ENCODE data around the gene TNFRSF12A. TPM values are rescaled to one million over a fixed set of nuclear protein-coding genes. Genes with fewer than 3 reads are reported as not detected.

Gene TNFRSF12A, protein sequence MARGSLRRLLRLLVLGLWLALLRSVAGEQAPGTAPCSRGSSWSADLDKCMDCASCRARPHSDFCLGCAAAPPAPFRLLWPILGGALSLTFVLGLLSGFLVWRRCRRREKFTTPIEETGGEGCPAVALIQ
- total RNA-seq: 1 to 10 TPM; 2.9 TPM

GRCh38 chr16:3020247-3020603 is at the start of gene TNFRSF12A:
Gene TNFRSF12A, plus strand, starts transcription at chr16:3020368. Its CDS starts 30 bp downstream, at chr16:3020398.
- Mint-ChIP-seq H3K4me3 (peak within 1 kb of the TSS; percentile 90), H3K27me3 (peaks cover 24% of the 10 kb centered on the region), H3K36me3 (peaks cover 2% of the 10 kb centered on the region), H3K27ac (peak within 1 kb of the TSS; percentile 56), H3K4me1 (peaks cover 36% of the 10 kb centered on the region), H3K9me3 (no peaks in the 10 kb centered on the region)
- POLR2A ChIA-PET: interaction anchor here (0.5 to 2.6 kb wide), 15 partner anchors 9 to 142 kb away, joined by 3 to 19 read pairs (median 3); partner anchors contain the start of gene MMP25
- DNase-seq (peak; percentile 86), ATAC-seq (ENCODE audit: low read depth) (peak; percentile 23)

- ATAC-seq (ENCODE audit: low read depth): no peak
- Mint-ChIP-seq H3K27ac (peak overlapping the region; percentile 61), H3K36me3 (peaks cover 3% of the 10 kb centered on the region), H3K9me3 (no peaks in the 10 kb centered on the region), H3K27me3 (peaks cover 8% of the 10 kb centered on the region), H3K4me1 (peaks cover 22% of the 10 kb centered on the region), H3K4me3 (peak overlapping the region; percentile 81)
- DNase-seq: no peak
- POLR2A ChIA-PET: interaction anchor here (0.5 to 4.1 kb wide), 8 partner anchors 8 to 59 kb away, joined by 3 to 46 read pairs (median 4); partner anchors contain the start of genes FLYWCH1, PKMYT1 and TNFRSF12A
Measured at GRCh38 chr16:2970563-2970962, 49.6 kb upstream of the TNFRSF12A start.

DNA sequence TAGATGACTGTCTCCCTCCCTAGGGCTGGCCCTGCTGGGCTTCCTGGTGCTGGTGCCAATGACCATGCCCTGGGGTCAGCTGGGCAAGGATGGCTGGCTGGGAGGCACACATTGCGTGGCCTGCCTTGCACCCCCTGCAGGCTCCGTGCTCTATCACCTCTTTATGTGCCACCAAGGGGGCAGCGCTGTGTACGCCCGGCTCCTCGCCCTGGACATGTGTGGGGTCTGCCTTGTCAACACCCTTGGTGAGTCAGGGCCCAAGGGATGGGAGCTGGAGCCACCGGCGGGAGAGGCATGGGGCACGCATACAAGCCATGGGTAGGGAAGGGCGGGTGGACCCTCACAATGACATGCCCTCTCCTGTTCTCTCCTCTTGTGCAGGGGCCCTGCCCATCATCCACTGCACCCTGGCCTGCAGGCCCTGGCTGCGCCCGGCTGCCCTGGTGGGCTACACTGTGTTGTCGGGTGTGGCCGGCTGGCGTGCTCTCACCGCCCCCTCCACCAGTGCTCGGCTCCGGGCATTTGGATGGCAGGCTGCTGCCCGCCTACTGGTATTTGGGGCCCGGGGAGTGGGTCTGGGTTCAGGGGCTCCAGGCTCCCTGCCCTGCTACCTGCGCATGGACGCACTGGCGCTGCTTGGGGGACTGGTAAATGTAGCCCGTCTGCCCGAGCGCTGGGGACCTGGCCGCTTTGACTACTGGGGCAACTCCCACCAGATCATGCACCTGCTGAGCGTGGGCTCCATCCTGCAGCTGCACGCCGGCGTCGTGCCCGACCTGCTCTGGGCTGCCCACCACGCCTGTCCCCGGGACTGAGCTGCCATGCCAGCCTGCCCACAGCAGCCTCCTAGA is 48.8 kb upstream of the TNFRSF12A start:
- H3K9me3 Mint-ChIP-seq: no peaks in the 10 kb centered on the region
- peak overlapping the region; percentile 48 for H3K27ac Mint-ChIP-seq
- POLR2A ChIA-PET: interaction anchor here (0.5 to 4.1 kb wide), 2 partner anchors 10 to 12 kb away, joined by 4 to 46 read pairs; partner anchors contain the start of gene PKMYT1
- H3K36me3 Mint-ChIP-seq: peaks cover 3% of the 10 kb centered on the region
- H3K4me1 Mint-ChIP-seq: peaks cover 19% of the 10 kb centered on the region
- ATAC-seq (ENCODE audit: low read depth) (no peak), DNase-seq (no peak)
- H3K4me3 Mint-ChIP-seq: peak overlapping the region; percentile 81
- peaks cover 6% of the 10 kb centered on the region for H3K27me3 Mint-ChIP-seq

GRCh38 chr16:2971985-2972784 is 48.0 kb upstream of the TNFRSF12A start:
- Mint-ChIP-seq H3K27me3 (peaks cover 6% of the 10 kb centered on the region), H3K9me3 (no peaks in the 10 kb centered on the region), H3K4me1 (peaks cover 19% of the 10 kb centered on the region), H3K27ac (no peak overlapping the region), H3K36me3 (peaks cover 3% of the 10 kb centered on the region), H3K4me3 (no peak overlapping the region)
- DNase-seq (no peak), ATAC-seq (ENCODE audit: low read depth) (no peak)
- POLR2A ChIA-PET: interaction anchor here (4.1 kb wide), 1 partner anchor 9 kb away, joined by 46 read pairs; the partner anchor contains the start of gene PKMYT1

- POLR2A ChIA-PET: no interaction called here
- ATAC-seq (ENCODE audit: low read depth): no peak
- Mint-ChIP-seq H3K4me3 (no peak overlapping the region), H3K36me3 (peaks cover 3% of the 10 kb centered on the region), H3K4me1 (peaks cover 23% of the 10 kb centered on the region), H3K9me3 (no peaks in the 10 kb centered on the region), H3K27ac (no peak overlapping the region), H3K27me3 (peaks cover 2% of the 10 kb centered on the region)
- no peak for DNase-seq
Measured at GRCh38 chr16:2973093-2973492, 47.1 kb upstream of the TNFRSF12A start.

GRCh38 chr16:2973605-2974318 is 46.4 kb upstream of the TNFRSF12A start:
- Mint-ChIP-seq H3K27ac (no peak overlapping the region), H3K9me3 (no peaks in the 10 kb centered on the region), H3K4me1 (peaks cover 20% of the 10 kb centered on the region), H3K27me3 (no peaks in the 10 kb centered on the region), H3K4me3 (no peak overlapping the region), H3K36me3 (peaks cover 3% of the 10 kb centered on the region)
- DNase-seq (no peak), ATAC-seq (ENCODE audit: low read depth) (no peak)
- POLR2A ChIA-PET: no interaction called here

DNA sequence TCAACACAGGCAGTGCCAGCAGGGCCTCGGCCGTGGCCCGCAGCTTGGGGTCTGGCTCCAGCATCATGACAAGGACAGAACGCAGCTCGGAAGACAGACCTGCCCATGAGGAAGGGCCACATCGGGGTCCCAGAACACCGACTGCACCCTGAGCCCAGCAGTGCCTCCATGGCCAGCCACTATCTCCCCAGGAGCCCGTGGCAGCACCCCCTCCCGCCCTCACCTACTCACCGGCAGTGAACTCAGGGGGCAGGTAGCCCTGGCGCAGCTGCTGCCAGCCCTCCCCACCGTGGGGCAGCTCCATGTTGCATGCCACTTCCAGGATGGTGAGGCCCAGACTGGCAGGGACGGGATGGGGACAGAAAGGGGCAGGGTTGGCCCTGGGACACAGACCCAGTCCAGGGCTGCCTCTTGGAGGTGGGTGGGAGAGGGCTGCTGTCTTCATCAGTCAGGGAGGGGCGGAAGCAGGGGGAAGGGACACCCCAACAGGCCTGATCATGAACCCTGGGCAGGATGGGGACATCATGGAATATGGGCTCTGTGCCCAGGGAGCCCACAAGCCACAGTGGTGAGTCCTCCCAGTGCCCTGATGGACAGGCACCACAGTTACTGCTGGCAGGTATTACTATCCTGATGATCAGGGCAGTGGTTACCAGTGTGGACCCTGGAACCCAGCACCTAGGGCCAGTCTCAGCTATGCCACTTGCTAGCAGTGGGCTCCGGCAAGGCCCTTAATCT is 45.7 kb upstream of the TNFRSF12A start:
- ATAC-seq (ENCODE audit: low read depth): no peak
- H3K27ac Mint-ChIP-seq: no peak overlapping the region
- no peak for DNase-seq
- peaks cover 22% of the 10 kb centered on the region for H3K4me1 Mint-ChIP-seq
- no peaks in the 10 kb centered on the region for H3K27me3 Mint-ChIP-seq
- H3K4me3 Mint-ChIP-seq: no peak overlapping the region
- no peaks in the 10 kb centered on the region for H3K9me3 Mint-ChIP-seq
- POLR2A ChIA-PET: interaction anchor here (2.2 kb wide), 1 partner anchor 9 kb away, joined by 9 read pairs; no protein-coding TSS in a partner anchor
- H3K36me3 Mint-ChIP-seq: peaks cover 3% of the 10 kb centered on the region

DNA sequence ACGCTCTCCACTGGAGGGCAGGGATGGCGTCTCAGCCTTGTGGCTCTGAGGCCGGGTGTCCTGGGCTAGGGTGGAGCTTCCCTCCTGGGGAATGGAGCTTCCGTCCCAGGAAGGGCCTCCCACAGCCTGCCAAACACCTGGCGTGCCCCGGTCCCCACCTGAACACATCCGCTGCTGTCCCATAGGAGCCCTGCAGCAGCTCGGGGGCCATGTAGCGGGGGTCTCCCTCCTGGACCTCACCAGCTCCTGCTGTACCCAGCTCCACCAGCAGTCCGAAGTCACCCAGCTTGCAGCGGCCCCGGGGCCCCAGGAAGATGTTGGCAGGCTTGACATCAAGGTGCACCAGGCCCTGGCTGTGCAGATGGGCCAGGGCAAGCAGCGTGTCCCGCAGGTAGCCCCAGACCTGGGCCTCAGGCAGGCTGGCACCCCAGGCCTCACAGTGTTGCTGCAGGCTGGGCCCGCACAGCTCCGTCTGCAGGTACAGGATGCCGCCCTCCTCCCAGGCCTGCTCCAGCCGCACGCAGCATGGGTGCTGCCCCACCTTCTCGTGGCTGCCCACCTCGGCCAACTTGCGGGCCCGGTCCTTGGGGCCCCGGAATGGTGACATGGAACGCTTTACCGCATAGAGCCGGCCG is 44.9 kb upstream of the TNFRSF12A start:
- no peak overlapping the region for H3K27ac Mint-ChIP-seq
- H3K4me1 Mint-ChIP-seq: peaks cover 22% of the 10 kb centered on the region
- POLR2A ChIA-PET: interaction anchor here (2.2 kb wide), 1 partner anchor 10 kb away, joined by 9 read pairs; no protein-coding TSS in a partner anchor
- peaks cover 3% of the 10 kb centered on the region for H3K36me3 Mint-ChIP-seq
- H3K27me3 Mint-ChIP-seq: no peaks in the 10 kb centered on the region
- no peaks in the 10 kb centered on the region for H3K9me3 Mint-ChIP-seq
- H3K4me3 Mint-ChIP-seq: no peak overlapping the region
- no peak for DNase-seq
- ATAC-seq (ENCODE audit: low read depth): no peak

GRCh38 chr16:2976201-2976600 is 44.0 kb upstream of the TNFRSF12A start:
- H3K36me3 Mint-ChIP-seq: peaks cover 3% of the 10 kb centered on the region
- H3K4me3 Mint-ChIP-seq: no peak overlapping the region
- H3K27ac Mint-ChIP-seq: peak overlapping the region; percentile 34
- DNase-seq: no peak
- ATAC-seq (ENCODE audit: low read depth): no peak
- POLR2A ChIA-PET: interaction anchor here (1.8 to 2.2 kb wide), 2 partner anchors 11 to 93 kb away, joined by 4 to 9 read pairs; partner anchors contain the start of gene FLYWCH2
- H3K4me1 Mint-ChIP-seq: peaks cover 15% of the 10 kb centered on the region
- H3K9me3 Mint-ChIP-seq: no peaks in the 10 kb centered on the region
- no peaks in the 10 kb centered on the region for H3K27me3 Mint-ChIP-seq

GRCh38 chr16:2976673-2977072 is 43.5 kb upstream of the TNFRSF12A start:
- Mint-ChIP-seq H3K4me1 (peaks cover 17% of the 10 kb centered on the region), H3K36me3 (peaks cover 3% of the 10 kb centered on the region), H3K27ac (no peak overlapping the region), H3K4me3 (no peak overlapping the region), H3K9me3 (no peaks in the 10 kb centered on the region), H3K27me3 (no peaks in the 10 kb centered on the region)
- DNase-seq (no peak), ATAC-seq (ENCODE audit: low read depth) (no peak)
- POLR2A ChIA-PET: interaction anchor here (1.8 to 2.2 kb wide), 2 partner anchors 11 to 94 kb away, joined by 4 to 9 read pairs; partner anchors contain the start of gene FLYWCH2

- no peak for DNase-seq
- Mint-ChIP-seq H3K4me3 (no peak overlapping the region), H3K27ac (no peak overlapping the region), H3K36me3 (no peaks in the 10 kb centered on the region), H3K4me1 (peaks cover 14% of the 10 kb centered on the region), H3K27me3 (no peaks in the 10 kb centered on the region), H3K9me3 (no peaks in the 10 kb centered on the region)
- no peak for ATAC-seq (ENCODE audit: low read depth)
- POLR2A ChIA-PET: interaction anchor here (1.4 to 1.8 kb wide), 2 partner anchors 12 to 95 kb away, joined by 4 read pairs; partner anchors contain the start of gene FLYWCH2
Measured at GRCh38 chr16:2977440-2977839, 42.7 kb upstream of the TNFRSF12A start.
